ENCODE data around the gene IMMP2L.

The IMMP2L gene

GRCh38 chr7:110803602-110804143 lies 758.6 kb downstream of the IMMP2L start:
- no peak overlapping the region for H3K4me3 ChIP-seq (replicated peaks; ENCODE audit: low read depth, low read length)
- DNase-seq (ENCODE audit: low read depth): no peak
- TF ChIP-seq CTCF (IDR thresholded peaks at IDR 0.05; ENCODE audit: low read length, missing control alignments): no peak

- DNase-seq (ENCODE audit: low read depth): no peak
- H3K4me3 ChIP-seq (replicated peaks; ENCODE audit: low read depth, low read length): no peak overlapping the region
- no peak for TF ChIP-seq CTCF (IDR thresholded peaks at IDR 0.05; ENCODE audit: low read length, missing control alignments)
Observed at GRCh38 chr7:110801502-110801901, 760.8 kb downstream of the IMMP2L start.

GRCh38 chr7:110800984-110801383 lies 761.3 kb downstream of the IMMP2L start:
- no peak for DNase-seq (ENCODE audit: low read depth)
- H3K4me3 ChIP-seq (replicated peaks; ENCODE audit: low read depth, low read length): no peak overlapping the region
- TF ChIP-seq CTCF (IDR thresholded peaks at IDR 0.05; ENCODE audit: low read length, missing control alignments): no peak

GRCh38 chr7:110797656-110798055 lies 764.6 kb downstream of the IMMP2L start:
- H3K4me3 ChIP-seq (replicated peaks; ENCODE audit: low read depth, low read length): no peak overlapping the region
- no peak for TF ChIP-seq CTCF (IDR thresholded peaks at IDR 0.05; ENCODE audit: low read length, missing control alignments)
- no peak for DNase-seq (ENCODE audit: low read depth)

GRCh38 chr7:110790992-110791391 lies 771.3 kb downstream of the IMMP2L start:
- H3K4me3 ChIP-seq (replicated peaks; ENCODE audit: low read depth, low read length): no peak overlapping the region
- DNase-seq (ENCODE audit: low read depth): no peak
- TF ChIP-seq CTCF (IDR thresholded peaks at IDR 0.05; ENCODE audit: low read length, missing control alignments): no peak

GRCh38 chr7:110786328-110786965 lies 775.8 kb downstream of the IMMP2L start:
- TF ChIP-seq CTCF (IDR thresholded peaks at IDR 0.05; ENCODE audit: low read length, missing control alignments): no peak
- no peak for DNase-seq (ENCODE audit: low read depth)
- no peak overlapping the region for H3K4me3 ChIP-seq (replicated peaks; ENCODE audit: low read depth, low read length)

- H3K4me3 ChIP-seq (replicated peaks; ENCODE audit: low read depth, low read length): no peak overlapping the region
- TF ChIP-seq CTCF (IDR thresholded peaks at IDR 0.05; ENCODE audit: low read length, missing control alignments): no peak
- DNase-seq (ENCODE audit: low read depth): no peak
Observed at GRCh38 chr7:110784749-110785148, 777.5 kb downstream of the IMMP2L start.

All from fibroblast of pulmonary artery (primary cell).